Measurements from ENCODE around the gene CHPF2.

The CHPF2 gene

DNA sequence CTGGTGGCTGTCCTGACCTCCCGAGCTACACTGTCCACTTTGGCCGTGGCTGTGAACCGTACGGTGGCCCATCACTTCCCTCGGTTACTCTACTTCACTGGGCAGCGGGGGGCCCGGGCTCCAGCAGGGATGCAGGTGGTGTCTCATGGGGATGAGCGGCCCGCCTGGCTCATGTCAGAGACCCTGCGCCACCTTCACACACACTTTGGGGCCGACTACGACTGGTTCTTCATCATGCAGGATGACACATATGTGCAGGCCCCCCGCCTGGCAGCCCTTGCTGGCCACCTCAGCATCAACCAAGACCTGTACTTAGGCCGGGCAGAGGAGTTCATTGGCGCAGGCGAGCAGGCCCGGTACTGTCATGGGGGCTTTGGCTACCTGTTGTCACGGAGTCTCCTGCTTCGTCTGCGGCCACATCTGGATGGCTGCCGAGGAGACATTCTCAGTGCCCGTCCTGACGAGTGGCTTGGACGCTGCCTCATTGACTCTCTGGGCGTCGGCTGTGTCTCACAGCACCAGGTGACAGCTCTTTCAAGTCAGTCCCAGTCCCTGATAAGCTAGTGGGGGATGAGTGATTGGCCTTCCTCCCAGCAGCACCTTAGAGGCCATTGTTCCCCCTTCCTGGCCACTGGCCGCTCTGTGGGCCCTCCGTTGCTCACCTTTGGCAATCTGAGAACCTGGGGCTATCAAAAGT is 3.0 kb downstream of the CHPF2 start:
- no peak overlapping the region for H3K27ac ChIP-seq
- TF ChIP-seq CTCF (IDR thresholded peaks at IDR 0.05) (no peak), ZFX (IDR thresholded peaks at IDR 0.05; ENCODE audit: borderline replicate concordance) (no peak)

- H3K27ac ChIP-seq = no peak overlapping the region
- TF ChIP-seq ZFX (IDR thresholded peaks at IDR 0.05; ENCODE audit: borderline replicate concordance) (no peak), CTCF (IDR thresholded peaks at IDR 0.05) (no peak)
Observed at GRCh38 chr7:151236406-151236805, 4.1 kb downstream of the CHPF2 start.

GRCh38 chr7:151237244-151238189 is 5.2 kb downstream of the CHPF2 start:
- H3K27ac ChIP-seq = no peak overlapping the region
- TF ChIP-seq ZFX (IDR thresholded peaks at IDR 0.05; ENCODE audit: borderline replicate concordance) (no peak), CTCF (IDR thresholded peaks at IDR 0.05) (no peak)

DNA sequence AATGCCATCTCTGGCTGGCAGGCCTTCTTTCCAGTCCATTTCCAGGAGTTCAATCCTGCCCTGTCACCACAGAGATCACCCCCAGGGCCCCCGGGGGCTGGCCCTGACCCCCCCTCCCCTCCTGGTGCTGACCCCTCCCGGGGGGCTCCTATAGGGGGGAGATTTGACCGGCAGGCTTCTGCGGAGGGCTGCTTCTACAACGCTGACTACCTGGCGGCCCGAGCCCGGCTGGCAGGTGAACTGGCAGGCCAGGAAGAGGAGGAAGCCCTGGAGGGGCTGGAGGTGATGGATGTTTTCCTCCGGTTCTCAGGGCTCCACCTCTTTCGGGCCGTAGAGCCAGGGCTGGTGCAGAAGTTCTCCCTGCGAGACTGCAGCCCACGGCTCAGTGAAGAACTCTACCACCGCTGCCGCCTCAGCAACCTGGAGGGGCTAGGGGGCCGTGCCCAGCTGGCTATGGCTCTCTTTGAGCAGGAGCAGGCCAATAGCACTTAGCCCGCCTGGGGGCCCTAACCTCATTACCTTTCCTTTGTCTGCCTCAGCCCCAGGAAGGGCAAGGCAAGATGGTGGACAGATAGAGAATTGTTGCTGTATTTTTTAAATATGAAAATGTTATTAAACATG is 6.0 kb downstream of the CHPF2 start:
- TF ChIP-seq ZFX (IDR thresholded peaks at IDR 0.05; ENCODE audit: borderline replicate concordance) (no peak), CTCF (IDR thresholded peaks at IDR 0.05) (no peak)
- no peak overlapping the region for H3K27ac ChIP-seq

- TF ChIP-seq CTCF (IDR thresholded peaks at IDR 0.05) (no peak), ZFX (IDR thresholded peaks at IDR 0.05; ENCODE audit: borderline replicate concordance) (no peak)
- H3K27ac ChIP-seq = no peak overlapping the region
Observed at GRCh38 chr7:151238924-151239836, 6.9 kb downstream of the CHPF2 start.

DNA sequence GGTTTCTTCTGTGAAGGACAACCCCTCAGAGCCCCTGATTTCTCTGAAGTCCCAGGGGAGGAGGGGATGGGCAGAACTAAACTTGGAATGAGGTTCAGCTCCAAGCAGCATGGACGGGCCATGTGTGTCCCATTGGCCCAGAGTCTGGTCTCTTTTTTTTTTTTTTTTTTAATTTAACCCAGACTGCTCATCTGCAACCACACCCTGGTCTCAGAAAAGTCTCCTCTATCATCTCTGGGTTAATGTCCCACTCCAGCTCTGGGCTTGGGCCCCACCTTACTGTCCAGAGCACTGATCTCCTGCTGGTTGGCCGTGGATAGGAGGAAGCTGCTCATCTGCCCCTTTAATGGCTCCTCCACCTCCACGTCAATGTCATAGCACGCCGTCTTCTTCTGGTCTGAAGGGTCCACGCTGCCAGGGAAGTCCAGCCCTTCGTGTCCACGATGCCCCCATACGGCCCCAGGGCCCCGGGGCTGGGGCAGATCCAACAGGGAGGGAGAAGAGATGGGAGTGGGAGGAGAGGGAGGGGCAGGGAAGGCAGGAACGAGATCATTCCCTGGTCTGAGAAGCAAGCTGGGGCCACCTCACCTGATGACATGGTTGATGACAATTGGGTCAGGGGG is 7.7 kb downstream of the CHPF2 start:
- H3K27ac ChIP-seq = peak overlapping the region; percentile 49
- TF ChIP-seq ZFX (IDR thresholded peaks at IDR 0.05; ENCODE audit: borderline replicate concordance) = no peak
- TF ChIP-seq CTCF (IDR thresholded peaks at IDR 0.05) = no peak

Data from 22Rv1 (cell line).